GM21528 (cell line): ENCODE measurements around the gene TBCB.
A peak's percentile ranks its signal among the peaks of the same experiment; 100 is the strongest.

Source experiments
- ATAC-seq: cut with Tn5 transposase; IDR thresholded peaks from one replicate; pipeline ENCODE4 v1.9.1; 2021; ENCODE audit warnings: mild to moderate bottlenecking, moderate library complexity; ENCODE audit not compliant: unreplicated experiment, low FRiP score

Gene TBCB

GRCh38 chr19:36101550-36102327 lies 13.5 kb upstream of the TBCB start:
- ATAC-seq = no peak

- ATAC-seq = no peak
These were observed 12.1 kb upstream of the TBCB start for GRCh38 chr19:36103040-36103626.

GRCh38 chr19:36103842-36104552 lies 11.3 kb upstream of the TBCB start:
- no peak for ATAC-seq

GRCh38 chr19:36106441-36106840 lies 8.8 kb upstream of the TBCB start:
- no peak for ATAC-seq

- ATAC-seq = no peak
These were observed 8.3 kb upstream of the TBCB start for GRCh38 chr19:36106991-36107390.

GRCh38 chr19:36108684-36109083 lies 6.6 kb upstream of the TBCB start:
- ATAC-seq = no peak

GRCh38 chr19:36110487-36111199 lies 4.6 kb upstream of the TBCB start, which contains the start of gene OVOL3:
OVOL3 (plus strand) TSS chr19:36111143; CDS start chr19:36111203, 60 bp downstream.
- no peak for ATAC-seq

- no peak for ATAC-seq
These were observed 4.1 kb upstream of the TBCB start for GRCh38 chr19:36111200-36111539.

- ATAC-seq = no peak
These were observed 2.6 kb upstream of the TBCB start for GRCh38 chr19:36112678-36113077.

GRCh38 chr19:36113425-36113824 lies 1.8 kb upstream of the TBCB start:
- ATAC-seq = no peak

- ATAC-seq = no peak
These were observed 1.2 kb upstream of the TBCB start for GRCh38 chr19:36113894-36114720.

GRCh38 chr19:36114721-36115452 lies 381 bp upstream of the TBCB start, which contains the start of gene POLR2I:
POLR2I (minus strand) TSS chr19:36114875; CDS start chr19:36114856, 19 bp downstream.
- peak; percentile 81 for ATAC-seq

- ATAC-seq = no peak
These were observed 1.0 kb downstream of the TBCB start for GRCh38 chr19:36116344-36116637.

GRCh38 chr19:36120092-36120983 lies 5.1 kb downstream of the TBCB start:
- ATAC-seq = no peak

GRCh38 chr19:36120984-36121358 lies 5.7 kb downstream of the TBCB start:
- ATAC-seq = no peak

- ATAC-seq = no peak
These were observed 6.3 kb downstream of the TBCB start for GRCh38 chr19:36121486-36122124.

- no peak for ATAC-seq
These were observed 10.3 kb downstream of the TBCB start for GRCh38 chr19:36125557-36125956.

GRCh38 chr19:36128392-36128736 lies 13.1 kb downstream of the TBCB start:
- ATAC-seq = no peak
